ENCODE measurements around the gene RGS7.

DNA sequence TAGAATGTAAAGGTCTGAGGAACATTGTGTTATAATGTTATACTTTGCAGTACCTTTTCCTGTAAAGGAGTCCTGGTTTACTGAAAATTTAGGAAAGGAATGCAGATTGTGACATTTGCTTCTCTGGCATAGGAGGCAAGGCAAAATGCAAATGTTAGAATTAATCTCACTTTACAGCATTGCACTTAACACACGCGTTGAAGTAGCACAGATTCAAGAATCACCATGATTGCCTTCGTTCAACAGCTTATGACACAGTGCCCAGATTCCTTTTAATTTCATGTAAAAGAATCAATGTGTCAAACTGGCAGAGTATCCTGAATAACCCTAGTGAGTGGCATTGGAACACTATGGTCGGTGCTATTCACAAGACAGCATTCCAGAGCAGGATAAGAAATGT lies 47.4 kb downstream of the RGS7 start:
- TF ChIP-seq EZH2phosphoT487 (IDR thresholded peaks at IDR 0.05; ENCODE audit: insufficient read depth, low read depth): no peak
- TF ChIP-seq EZH2 (IDR thresholded peaks at IDR 0.05; ENCODE audit: insufficient read depth, poor library complexity, severe bottlenecking): no peak

All from GM23248 (cell line).